HCT116 (cell line): ENCODE data around the gene BRD3OS.

Experiments used
- CEBPB ChIP-seq: IDR thresholded peaks from 2 replicates; pipeline ENCODE4 v1.6.1; 2012; ENCODE audit warnings: low read depth
- CTCF ChIP-seq, 3 experiments: fragments of 200-600 bp in 1 of 3; sonication (generic) in 1 of 3; IDR thresholded peaks in 2 of 3; conservative IDR thresholded peaks in 1 of 3; 2 replicates each; pipeline ENCODE4 v1.5.1; 2012 to 2017; ENCODE audit warnings: low read depth in 2 of 3, low read length in 2 of 3, antibody characterized with exemption in 1 of 3, borderline replicate concordance in 1 of 3, control low read depth in 1 of 3, mild to moderate bottlenecking in 1 of 3, mixed read lengths in 1 of 3, mixed run types in 1 of 3, moderate library complexity in 1 of 3; ENCODE audit not compliant: insufficient read depth in 1 of 3
- EGR1 ChIP-seq: IDR thresholded peaks from 2 replicates; pipeline ENCODE4 v1.6.1; 2012; ENCODE audit warnings: low read depth
- EZH2 ChIP-seq: fragments of 200-600 bp; sonication (generic); IDR thresholded peaks from 2 replicates; pipeline ENCODE4 v1.6.1; 2017; ENCODE audit warnings: antibody characterized with exemption, mixed run types
- JUND ChIP-seq: IDR thresholded peaks from 2 replicates; pipeline ENCODE4 v1.6.1; 2012
- MAX ChIP-seq: IDR thresholded peaks from 2 replicates; pipeline ENCODE4 v1.6.1; 2012
- POLR2A ChIP-seq: IDR thresholded peaks from 2 replicates; pipeline ENCODE4 v1.7.0; 2011; ENCODE audit warnings: borderline replicate concordance; ENCODE audit not compliant: insufficient read depth, insufficient read length; ENCODE audit errors: extremely low read depth
- POLR2AphosphoS5 ChIP-seq: IDR thresholded peaks from 2 replicates; pipeline ENCODE4 v1.6.1; 2011; ENCODE audit warnings: mild to moderate bottlenecking, low read depth, low read length, moderate library complexity
- REST ChIP-seq: IDR thresholded peaks from 2 replicates; pipeline ENCODE4 v1.6.1; 2012; ENCODE audit warnings: low read depth
- TCF7L2 ChIP-seq: IDR thresholded peaks from 2 replicates; pipeline ENCODE4 v1.7.0; 2011; ENCODE audit warnings: borderline replicate concordance, inconsistent platforms; ENCODE audit not compliant: insufficient read depth, insufficient read length; ENCODE audit errors: extremely low read depth
- YY1 ChIP-seq: IDR thresholded peaks from 2 replicates; pipeline ENCODE4 v1.6.1; 2011; ENCODE audit warnings: low read length, low read depth, moderate library complexity, mild to moderate bottlenecking; ENCODE audit not compliant: insufficient replicate concordance; ENCODE audit errors: extremely low read depth
- ZBTB33 ChIP-seq: IDR thresholded peaks from 2 replicates; pipeline ENCODE4 v1.6.1; 2011; ENCODE audit warnings: mild to moderate bottlenecking, low read length, moderate library complexity; ENCODE audit not compliant: insufficient replicate concordance; ENCODE audit errors: extremely low read depth
- ZNF274 ChIP-seq: fragments of 200-500 bp; sonication (Bioruptor generic); IDR thresholded peaks from 2 replicates; pipeline ENCODE4 v1.6.1; 2014; ENCODE audit warnings: mild to moderate bottlenecking, low read depth, low read length, inconsistent platforms

GRCh38 chr9:134007150-134007549 is 18.1 kb upstream of the BRD3OS start:
- TF ChIP-seq CTCF (IDR thresholded peaks at IDR 0.05 in 2 of 3, conservative IDR thresholded peaks at IDR 0.05 in 1 of 3; ENCODE audit: borderline replicate concordance in 1 of 3, insufficient read depth in 1 of 3, low read depth in 2 of 3, low read length in 2 of 3) (no peak), EZH2 (no peak), TCF7L2 (no peak), JUND (no peak), POLR2A (no peak), MAX (no peak), CEBPB (no peak), ZBTB33 (no peak), EGR1 (no peak), YY1 (no peak), ZNF274 (no peak), POLR2AphosphoS5 (no peak), REST (no peak)
